Endothelial cell of umbilical vein (primary cell): Measurements from ENCODE around the gene GABRA6.

Experiments
- EZH2 ChIP-seq: IDR thresholded peaks from 2 replicates; pipeline ENCODE4 v1.6.1; 2012; ENCODE audit warnings: borderline replicate concordance, low read depth, mild to moderate bottlenecking, moderate library complexity, low read length, inconsistent platforms; ENCODE audit not compliant: severe bottlenecking
- JUN ChIP-seq: IDR thresholded peaks from 2 replicates; pipeline ENCODE4 v1.6.1; 2011; ENCODE audit warnings: borderline replicate concordance, low read depth; ENCODE audit not compliant: insufficient read length, insufficient read depth
- MYC ChIP-seq: IDR thresholded peaks from one replicate; pipeline ENCODE4 v1.6.1; 2011; ENCODE audit warnings: mild to moderate bottlenecking, low read depth, low read length
- POLR2A ChIP-seq: IDR thresholded peaks from 2 replicates; pipeline ENCODE4 v1.6.1; 2012; ENCODE audit warnings: low read depth, mild to moderate bottlenecking, control low read depth, low read length
- POLR2AphosphoS5 ChIP-seq: IDR thresholded peaks from 2 replicates; pipeline ENCODE4 v1.6.1; 2012; ENCODE audit warnings: low read depth, mild to moderate bottlenecking, control low read depth, low read length, moderate library complexity; ENCODE audit not compliant: insufficient read depth
- TF ChIP-seq, protein P1 (sequence below), 2 donors: IDR thresholded peaks; 1 replicate in 1 of 2; 2 replicates in 1 of 2; pipeline ENCODE4 v1.5.1; 2011; ENCODE audit warnings: low read length in 2 of 2, mild to moderate bottlenecking in 2 of 2, moderate library complexity in 2 of 2, control low read depth in 1 of 2, inconsistent platforms in 1 of 2, low read depth in 1 of 2; ENCODE audit not compliant: insufficient read depth in 1 of 2; ENCODE audit errors: extremely low read depth in 1 of 2

DNA sequence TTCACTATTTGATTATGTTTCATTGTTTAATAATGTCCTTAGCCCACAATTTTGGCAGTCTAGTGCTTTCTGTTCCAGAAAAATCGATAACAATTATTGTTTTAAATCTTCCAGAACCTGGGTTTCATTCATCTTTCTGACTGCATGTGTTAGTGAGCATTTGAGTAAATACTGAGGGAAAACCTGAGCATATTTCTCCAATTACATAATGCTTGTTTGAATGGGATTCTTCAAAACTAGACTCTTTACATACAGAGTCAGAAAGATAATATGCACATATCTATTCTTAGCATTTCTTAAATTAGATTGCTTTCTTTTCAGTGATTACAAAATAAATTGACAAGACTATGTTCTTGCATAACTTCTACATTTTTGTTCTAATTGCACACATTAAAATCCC, 21.9 kb downstream of the GABRA6 start:
- TF ChIP-seq POLR2A: no peak
- TF ChIP-seq, protein P1, sequence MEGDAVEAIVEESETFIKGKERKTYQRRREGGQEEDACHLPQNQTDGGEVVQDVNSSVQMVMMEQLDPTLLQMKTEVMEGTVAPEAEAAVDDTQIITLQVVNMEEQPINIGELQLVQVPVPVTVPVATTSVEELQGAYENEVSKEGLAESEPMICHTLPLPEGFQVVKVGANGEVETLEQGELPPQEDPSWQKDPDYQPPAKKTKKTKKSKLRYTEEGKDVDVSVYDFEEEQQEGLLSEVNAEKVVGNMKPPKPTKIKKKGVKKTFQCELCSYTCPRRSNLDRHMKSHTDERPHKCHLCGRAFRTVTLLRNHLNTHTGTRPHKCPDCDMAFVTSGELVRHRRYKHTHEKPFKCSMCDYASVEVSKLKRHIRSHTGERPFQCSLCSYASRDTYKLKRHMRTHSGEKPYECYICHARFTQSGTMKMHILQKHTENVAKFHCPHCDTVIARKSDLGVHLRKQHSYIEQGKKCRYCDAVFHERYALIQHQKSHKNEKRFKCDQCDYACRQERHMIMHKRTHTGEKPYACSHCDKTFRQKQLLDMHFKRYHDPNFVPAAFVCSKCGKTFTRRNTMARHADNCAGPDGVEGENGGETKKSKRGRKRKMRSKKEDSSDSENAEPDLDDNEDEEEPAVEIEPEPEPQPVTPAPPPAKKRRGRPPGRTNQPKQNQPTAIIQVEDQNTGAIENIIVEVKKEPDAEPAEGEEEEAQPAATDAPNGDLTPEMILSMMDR (IDR thresholded peaks at IDR 0.05; ENCODE audit: extremely low read depth in 1 of 2, insufficient read depth in 1 of 2, low read depth in 1 of 2, low read length in 2 of 2): no peak
- no peak for TF ChIP-seq JUN
- no peak for TF ChIP-seq MYC
- TF ChIP-seq EZH2: no peak
- no peak for TF ChIP-seq POLR2AphosphoS5
